NT2/D1 (cell line): Measurements from ENCODE around the gene MAS1.

ENCODE experiments used
- YY1 ChIP-seq: IDR thresholded peaks from 2 replicates; pipeline ENCODE4 v1.6.1; 2011; ENCODE audit not compliant: insufficient read length, insufficient read depth
- ZNF274 ChIP-seq: IDR thresholded peaks from 2 replicates; pipeline ENCODE4 v1.6.1; 2011; ENCODE audit warnings: mild to moderate bottlenecking, low read depth, low read length

DNA sequence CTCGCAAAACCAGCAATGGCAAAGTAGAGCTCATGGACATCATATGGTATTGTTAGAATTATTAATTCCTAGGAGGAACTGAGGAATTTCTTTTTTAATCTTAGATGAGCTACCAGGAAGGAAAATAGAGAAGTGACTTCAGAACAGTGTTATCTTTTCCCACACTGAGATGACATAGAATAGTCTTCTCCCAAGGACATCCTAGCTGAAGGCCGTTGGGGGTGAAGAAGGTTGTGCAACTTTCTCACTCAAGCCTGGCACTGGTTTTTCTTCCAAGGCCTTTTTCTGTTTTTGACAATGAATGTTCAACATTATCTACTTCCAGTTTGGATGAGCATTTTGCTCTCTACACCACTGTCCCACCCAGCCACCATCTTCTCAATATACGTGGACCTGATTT lies 35.8 kb upstream of the MAS1 start:
- TF ChIP-seq YY1 (no peak), ZNF274 (no peak)
